HEK293 (cell line): ENCODE measurements around the gene KLLN.

Experiments used
- CTCF ChIA-PET: fragments of 350-600 bp; formaldehyde crosslinking; extraction: SDS; loops from one replicate; lab custom pipeline; 2021; ENCODE audit warnings: antibody characterized with exemption; lab: Yijun Ruan, JAX
- POLR2A ChIA-PET: fragments of 300-600 bp; formaldehyde crosslinking; extraction: SDS; loops from one replicate; lab custom pipeline; 2020; ENCODE audit warnings: antibody characterized with exemption, inconsistent platforms; lab: Yijun Ruan, JAX
- H3K27ac ChIP-seq: fragments of 200-500 bp; sonication (Bioruptor generic); 2 replicates; pipeline ENCODE4 v1.5.1; 2014; ENCODE audit warnings: low read depth, low read length, control low read depth, inconsistent platforms; ENCODE audit errors: extremely low read depth
- H3K36me3 ChIP-seq, 2 experiments: fragments of 200-500 bp in 1 of 2; sonication (Bioruptor generic) in 1 of 2; 1 replicate in 1 of 2; 2 replicates in 1 of 2; pipeline ENCODE4 v1.5.1; 2014 to 2017; ENCODE audit warnings: inconsistent platforms in 2 of 2, low read length in 2 of 2; ENCODE audit not compliant: control insufficient read depth in 2 of 2, insufficient read depth in 1 of 2
- H3K4me1 ChIP-seq: fragments of 200-500 bp; sonication (Bioruptor generic); 2 replicates; pipeline ENCODE4 v1.5.1; 2014; ENCODE audit warnings: mild to moderate bottlenecking, low read length, inconsistent platforms; ENCODE audit not compliant: control insufficient read depth, insufficient read depth
- H3K4me3 ChIP-seq: 2 replicates; pipeline ENCODE4 v1.5.1; 2011; ENCODE audit warnings: low read depth, mild to moderate bottlenecking, control low read depth, low read length, moderate library complexity
- H3K9me3 ChIP-seq: fragments of 200-500 bp; sonication (Bioruptor generic); 2 replicates; pipeline ENCODE4 v1.5.1; 2014; ENCODE audit warnings: low read depth, low read length, inconsistent platforms; ENCODE audit not compliant: control insufficient read depth, insufficient read depth
- EGR2 ChIP-seq: fragments of 450-650 bp; formaldehyde crosslinking; IDR thresholded peaks from 2 replicates; pipeline ENCODE4 v1.5.1; 2016; ENCODE audit warnings: low read depth, missing biosample characterization, missing genetic modification characterization
- GLIS1 ChIP-seq: fragments of 450-650 bp; formaldehyde crosslinking; IDR thresholded peaks from 2 replicates; pipeline ENCODE4 v1.5.1; 2016; ENCODE audit warnings: missing biosample characterization, missing genetic modification characterization
- GLIS2 ChIP-seq: fragments of 450-650 bp; formaldehyde crosslinking; IDR thresholded peaks from 2 replicates; pipeline ENCODE4 v1.5.1; 2016; ENCODE audit warnings: missing biosample characterization, missing genetic modification characterization
- IKZF3 ChIP-seq: fragments of 450-650 bp; IDR thresholded peaks from 2 replicates; pipeline ENCODE4 v1.5.0; 2018; ENCODE audit warnings: missing biosample characterization, mild to moderate bottlenecking, missing genetic modification characterization, moderate library complexity
- KLF9 ChIP-seq: fragments of 450-650 bp; formaldehyde crosslinking; IDR thresholded peaks from 2 replicates; pipeline ENCODE4 v1.5.1; 2016; ENCODE audit warnings: missing biosample characterization, missing genetic modification characterization, low read depth
- PRDM1 ChIP-seq: fragments of 450-650 bp; formaldehyde crosslinking; IDR thresholded peaks from 2 replicates; pipeline ENCODE4; 2016; ENCODE audit warnings: missing biosample characterization, missing genetic modification characterization
- PRDM6 ChIP-seq: fragments of 450-650 bp; formaldehyde crosslinking; IDR thresholded peaks from 2 replicates; pipeline ENCODE4 v1.5.1; 2017; ENCODE audit warnings: missing biosample characterization, missing genetic modification characterization
- SCRT2 ChIP-seq: fragments of 450-650 bp; formaldehyde crosslinking; IDR thresholded peaks from 2 replicates; pipeline ENCODE4 v1.5.1; 2016; ENCODE audit warnings: missing biosample characterization, missing genetic modification characterization
- SETDB1 ChIP-seq: IDR thresholded peaks from one replicate; pipeline ENCODE4 v1.6.1; 2017; ENCODE audit warnings: mild to moderate bottlenecking, low read length, moderate library complexity, mixed read lengths; ENCODE audit not compliant: insufficient read length
- YY2 ChIP-seq: fragments of 450-650 bp; formaldehyde crosslinking; IDR thresholded peaks from 2 replicates; pipeline ENCODE4 v1.5.1; 2016; ENCODE audit warnings: missing biosample characterization, missing genetic modification characterization
- ZBTB44 ChIP-seq: fragments of 450-650 bp; IDR thresholded peaks from 2 replicates; pipeline ENCODE4 v1.5.1; 2018; ENCODE audit warnings: missing biosample characterization, mild to moderate bottlenecking, missing genetic modification characterization
- ZNF19 ChIP-seq: fragments of 450-650 bp; formaldehyde crosslinking; IDR thresholded peaks from 2 replicates; pipeline ENCODE4; 2016; ENCODE audit warnings: missing biosample characterization, missing genetic modification characterization, low read depth
- ZNF2 ChIP-seq: fragments of 450-650 bp; formaldehyde crosslinking; IDR thresholded peaks from 2 replicates; pipeline ENCODE4 v1.5.1; 2016; ENCODE audit warnings: missing biosample characterization, missing genetic modification characterization
- ZNF311 ChIP-seq: fragments of 450-650 bp; formaldehyde crosslinking; IDR thresholded peaks from 2 replicates; pipeline ENCODE4 v1.5.1; 2017; ENCODE audit warnings: missing biosample characterization, missing genetic modification characterization, borderline replicate concordance
- ZNF335 ChIP-seq: fragments of 450-650 bp; formaldehyde crosslinking; conservative IDR thresholded peaks from 2 replicates; pipeline ENCODE4 v1.5.1; 2016; ENCODE audit warnings: missing biosample characterization, missing genetic modification characterization
- ZNF394 ChIP-seq: fragments of 450-650 bp; formaldehyde crosslinking; IDR thresholded peaks from 2 replicates; pipeline ENCODE4 v1.5.1; 2016; ENCODE audit warnings: missing biosample characterization, missing genetic modification characterization, mild to moderate bottlenecking, moderate library complexity, borderline replicate concordance
- ZNF423 ChIP-seq: fragments of 450-650 bp; formaldehyde crosslinking; IDR thresholded peaks from 2 replicates; pipeline ENCODE4 v1.5.1; 2016; ENCODE audit warnings: missing biosample characterization, missing genetic modification characterization
- ZNF521 ChIP-seq: fragments of 450-650 bp; formaldehyde crosslinking; IDR thresholded peaks from 2 replicates; pipeline ENCODE4 v1.5.1; 2017; ENCODE audit warnings: missing biosample characterization, mild to moderate bottlenecking, missing genetic modification characterization
- ZNF548 ChIP-seq: fragments of 450-650 bp; formaldehyde crosslinking; IDR thresholded peaks from 2 replicates; pipeline ENCODE4 v1.5.1; 2016; ENCODE audit warnings: missing biosample characterization, missing genetic modification characterization
- ZNF561 ChIP-seq: fragments of 450-650 bp; IDR thresholded peaks from 2 replicates; pipeline ENCODE4 v1.5.1; 2018; ENCODE audit warnings: missing biosample characterization, missing genetic modification characterization, borderline replicate concordance
- ZNF629 ChIP-seq: fragments of 450-650 bp; formaldehyde crosslinking; IDR thresholded peaks from 2 replicates; pipeline ENCODE4 v1.5.1; 2017; ENCODE audit warnings: missing biosample characterization, missing genetic modification characterization
- ZNF654 ChIP-seq: fragments of 450-650 bp; formaldehyde crosslinking; IDR thresholded peaks from 2 replicates; pipeline ENCODE4 v1.5.1; 2016; ENCODE audit warnings: low read depth, missing biosample characterization, missing genetic modification characterization
- ZNF701 ChIP-seq: fragments of 450-650 bp; formaldehyde crosslinking; IDR thresholded peaks from 2 replicates; pipeline ENCODE4 v1.5.1; 2016; ENCODE audit warnings: missing biosample characterization, missing genetic modification characterization
- ZNF768 ChIP-seq: fragments of 450-650 bp; formaldehyde crosslinking; IDR thresholded peaks from 2 replicates; pipeline ENCODE4 v1.5.1; 2018; ENCODE audit warnings: missing biosample characterization, mild to moderate bottlenecking, missing genetic modification characterization
- ZNF776 ChIP-seq: fragments of 450-650 bp; formaldehyde crosslinking; IDR thresholded peaks from 2 replicates; pipeline ENCODE4 v1.5.0; 2017; ENCODE audit warnings: missing biosample characterization, missing genetic modification characterization, borderline replicate concordance
- TF ChIP-seq, protein P1 (sequence below): fragments of 450-650 bp; formaldehyde crosslinking; IDR thresholded peaks from 2 replicates; pipeline ENCODE4 v1.5.1; 2017; ENCODE audit warnings: missing biosample characterization, missing genetic modification characterization

KLLN gene

GRCh38 chr10:87867453-87867852 lies 4.1 kb upstream of the KLLN start (continued):
- TF ChIP-seq ZNF768 (tag by site-specific recombination) = no peak
- TF ChIP-seq GLIS1 (tag by site-specific recombination) = no peak
- no peak for TF ChIP-seq KLF9
- TF ChIP-seq GLIS2 (tag by site-specific recombination) = no peak
- no peak for TF ChIP-seq ZNF335 (tag by site-specific recombination)
- no peak for TF ChIP-seq ZNF654
- peak; percentile 23; the same call in 1 of the 2 replicates for TF ChIP-seq PRDM1 (tag by site-specific recombination)
- no peak for TF ChIP-seq ZNF701
- TF ChIP-seq ZBTB44 (tag by site-specific recombination) = 0 out of 2 replicates have a peak, but pooled peaks have one; percentile 13
- no peak for TF ChIP-seq ZNF629 (tag by site-specific recombination)
- TF ChIP-seq SCRT2 = no peak
- TF ChIP-seq ZNF2 (tag by site-specific recombination) = no peak
- TF ChIP-seq ZNF561 (tag by site-specific recombination) = no peak
- TF ChIP-seq, protein P1, sequence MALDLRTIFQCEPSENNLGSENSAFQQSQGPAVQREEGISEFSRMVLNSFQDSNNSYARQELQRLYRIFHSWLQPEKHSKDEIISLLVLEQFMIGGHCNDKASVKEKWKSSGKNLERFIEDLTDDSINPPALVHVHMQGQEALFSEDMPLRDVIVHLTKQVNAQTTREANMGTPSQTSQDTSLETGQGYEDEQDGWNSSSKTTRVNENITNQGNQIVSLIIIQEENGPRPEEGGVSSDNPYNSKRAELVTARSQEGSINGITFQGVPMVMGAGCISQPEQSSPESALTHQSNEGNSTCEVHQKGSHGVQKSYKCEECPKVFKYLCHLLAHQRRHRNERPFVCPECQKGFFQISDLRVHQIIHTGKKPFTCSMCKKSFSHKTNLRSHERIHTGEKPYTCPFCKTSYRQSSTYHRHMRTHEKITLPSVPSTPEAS = no peak

- POLR2A ChIA-PET = interaction anchor here (1.1 kb wide), 1 partner anchor 248 kb away, joined by 4 read pairs; no protein-coding TSS in a partner anchor
- Histone ChIP-seq H3K36me3 (no peaks in the 10 kb centered on the region), H3K9me3 (no peaks in the 10 kb centered on the region), H3K4me1 (peaks cover 13% of the 10 kb centered on the region), H3K27ac (no peak overlapping the region), H3K4me3 (peak overlapping the region; percentile 60)
- CTCF ChIA-PET = interaction anchor here (0.6 to 0.7 kb wide), 2 partner anchors 301 to 336 kb away, joined by 3 read pairs; no protein-coding TSS in a partner anchor
- TF ChIP-seq PRDM1 (tag by site-specific recombination) = peak; percentile 92
- no peak for TF ChIP-seq ZNF423 (tag by site-specific recombination)
- peak; percentile 45 for TF ChIP-seq PRDM6 (tag by site-specific recombination)
These were observed 3.2 kb upstream of the KLLN start for GRCh38 chr10:87866412-87866974.

- no peaks in the 10 kb centered on the region for H3K36me3 ChIP-seq
- CTCF ChIA-PET = interaction anchor here (0.7 kb wide), 1 partner anchor 302 kb away, joined by 3 read pairs; no protein-coding TSS in a partner anchor
- TF ChIP-seq PRDM6 (tag by site-specific recombination) (no peak), YY2 (tag by site-specific recombination) (no peak), ZNF335 (tag by site-specific recombination) (no peak), ZNF521 (tag by site-specific recombination) (no peak), ZNF311 (no peak), EGR2 (tag by site-specific recombination) (no peak), IKZF3 (tag by site-specific recombination) (no peak), SETDB1 (no peak), ZNF394 (tag by site-specific recombination) (no peak), ZNF548 (tag by site-specific recombination) (no peak), ZNF19 (tag by site-specific recombination) (no peak), ZNF776 (tag by site-specific recombination) (no peak)
These were observed 2.0 kb upstream of the KLLN start for GRCh38 chr10:87865241-87865881.

More at GRCh38 chr10:87865241-87865881, 2.0 kb upstream of the KLLN start:
- POLR2A ChIA-PET = interaction anchor here (1.1 to 2.0 kb wide), 3 partner anchors 9 to 249 kb away, joined by 3 to 5 read pairs (median 4); no protein-coding TSS in a partner anchor
- peaks cover 15% of the 10 kb centered on the region for H3K4me1 ChIP-seq
- H3K27ac ChIP-seq = peak overlapping the region; percentile 99; the same call in 1 of the 2 replicates
- peak overlapping the region; percentile 60 for H3K4me3 ChIP-seq
- no peaks in the 10 kb centered on the region for H3K9me3 ChIP-seq
